H9 (cell line): ENCODE results near the gene IFIH1. TPM values are rescaled to one million over a fixed set of nuclear protein-coding genes. Genes with fewer than 3 reads are reported as not detected.

Experiments used
- DNase-seq: peaks from one replicate; pipeline ENCODE4 v3.0.0-alpha.2; 2017
- H2AFZ ChIP-seq: one replicate; pipeline ENCODE4 v1.6.1; 2013; ENCODE audit warnings: mild to moderate bottlenecking, low read length, control low read depth, moderate library complexity
- H2AK5ac ChIP-seq: 2 replicates; pipeline ENCODE4 v1.6.1; 2013; ENCODE audit warnings: low read length, control low read depth, mixed read lengths; ENCODE audit not compliant: insufficient read length
- H2BK120ac ChIP-seq: one replicate; pipeline ENCODE4 v1.6.1; 2013; ENCODE audit warnings: low read depth, mild to moderate bottlenecking, low read length, control low read depth, inconsistent platforms; ENCODE audit not compliant: poor library complexity, severe bottlenecking
- H2BK12ac ChIP-seq: 2 replicates; pipeline ENCODE4 v1.6.1; 2013; ENCODE audit warnings: low read length, control low read depth, mixed read lengths, low read depth; ENCODE audit not compliant: insufficient read length
- H2BK15ac ChIP-seq: 2 replicates; pipeline ENCODE4 v1.6.1; 2013; ENCODE audit warnings: low read depth, low read length, control low read depth
- H2BK20ac ChIP-seq: one replicate; pipeline ENCODE4 v1.6.1; 2013; ENCODE audit warnings: low read depth, mild to moderate bottlenecking, low read length, control low read depth, inconsistent platforms; ENCODE audit not compliant: poor library complexity, severe bottlenecking
- H2BK5ac ChIP-seq: 2 replicates; pipeline ENCODE4 v1.6.1; 2013; ENCODE audit warnings: low read length, control low read depth, mixed read lengths; ENCODE audit not compliant: insufficient read length
- H3K14ac ChIP-seq: 2 replicates; pipeline ENCODE4 v1.6.1; 2013; ENCODE audit warnings: low read length, control low read depth; ENCODE audit not compliant: insufficient read depth
- H3K18ac ChIP-seq: 2 replicates; pipeline ENCODE4 v1.6.1; 2013; ENCODE audit warnings: low read depth, mild to moderate bottlenecking, mixed read lengths, low read length, control low read depth; ENCODE audit not compliant: insufficient read length
- H3K23ac ChIP-seq: 2 replicates; pipeline ENCODE4 v1.6.1; 2013; ENCODE audit warnings: low read length, control low read depth, mixed read lengths, low read depth; ENCODE audit not compliant: insufficient read length
- H3K23me2 ChIP-seq: 2 replicates; pipeline ENCODE4 v1.6.1; 2013; ENCODE audit warnings: low read depth, mild to moderate bottlenecking, mixed read lengths, low read length, control low read depth; ENCODE audit not compliant: insufficient read length, poor library complexity, severe bottlenecking
- H3K27ac ChIP-seq: 2 replicates; pipeline ENCODE4 v1.5.1; 2013; ENCODE audit warnings: low read length, control low read depth, mixed read lengths, low read depth; ENCODE audit not compliant: insufficient read length
- H3K27me3 ChIP-seq: 2 replicates; pipeline ENCODE4 v1.6.1; 2013; ENCODE audit warnings: low read length, control low read depth, inconsistent platforms; ENCODE audit not compliant: insufficient read depth
- H3K4ac ChIP-seq: 2 replicates; pipeline ENCODE4 v1.6.1; 2013; ENCODE audit warnings: low read depth, mild to moderate bottlenecking, control low read depth, inconsistent platforms, low read length, moderate library complexity
- H3K4me1 ChIP-seq: 2 replicates; pipeline ENCODE4 v1.6.1; 2013; ENCODE audit warnings: low read length, control low read depth, inconsistent platforms; ENCODE audit not compliant: insufficient read depth
- H3K4me2 ChIP-seq: 2 replicates; pipeline ENCODE4 v1.6.1; 2013; ENCODE audit warnings: low read length, control low read depth, mixed read lengths; ENCODE audit not compliant: insufficient read length, insufficient read depth
- H3K56ac ChIP-seq: 2 replicates; pipeline ENCODE4 v1.6.1; 2013; ENCODE audit warnings: low read depth, mild to moderate bottlenecking, mixed read lengths, low read length, control low read depth; ENCODE audit not compliant: insufficient read length
- H3K79me1 ChIP-seq: 2 replicates; pipeline ENCODE4 v1.6.1; 2013; ENCODE audit warnings: low read depth, mild to moderate bottlenecking, moderate library complexity, low read length, control low read depth, inconsistent platforms; ENCODE audit not compliant: insufficient read depth, poor library complexity, severe bottlenecking
- H3K79me2 ChIP-seq: 2 replicates; pipeline ENCODE4 v1.6.1; 2013; ENCODE audit warnings: low read length, control low read depth, inconsistent platforms; ENCODE audit not compliant: insufficient read depth
- H3K9ac ChIP-seq: 2 replicates; pipeline ENCODE4 v1.6.1; 2013; ENCODE audit warnings: low read length, control low read depth, mixed read lengths; ENCODE audit not compliant: insufficient read length; ENCODE audit errors: extremely low read depth
- H3K9me3 ChIP-seq: one replicate; pipeline ENCODE4 v1.6.1; 2013; ENCODE audit warnings: low read depth, low read length, inconsistent platforms; ENCODE audit not compliant: control insufficient read depth
- H3T11ph ChIP-seq: one replicate; pipeline ENCODE4 v1.6.1; 2013; ENCODE audit warnings: mild to moderate bottlenecking, low read length, control low read depth, inconsistent platforms
- H4K20me1 ChIP-seq: one replicate; pipeline ENCODE4 v1.6.1; 2013; ENCODE audit not compliant: control insufficient read depth, insufficient read length, insufficient read depth
- H4K5ac ChIP-seq: 2 replicates; pipeline ENCODE4 v1.6.1; 2013; ENCODE audit warnings: low read depth, mild to moderate bottlenecking, mixed read lengths, low read length, control low read depth; ENCODE audit not compliant: insufficient read length
- H4K8ac ChIP-seq: replicated peaks from 2 replicates; pipeline ENCODE4 v1.6.1; 2013; ENCODE audit warnings: low read length, control low read depth, mixed read lengths, low read depth; ENCODE audit not compliant: insufficient read length
- H4K91ac ChIP-seq: 2 replicates; pipeline ENCODE4 v1.6.1; 2013; ENCODE audit warnings: low read depth, mild to moderate bottlenecking, moderate library complexity, mixed read lengths, low read length, control low read depth; ENCODE audit not compliant: insufficient read length
- H3K27ac Mint-ChIP-seq, 3 experiments: 2 replicates in 2 of 3; 3 replicates in 1 of 3; pipeline ENCODE4 v1.8.0; 2020 to 2021; ENCODE audit warnings: mixed read lengths in 3 of 3, mild to moderate bottlenecking in 1 of 3, moderate library complexity in 1 of 3
- H3K27me3 Mint-ChIP-seq: 2 replicates; pipeline ENCODE4 v1.8.0; 2021; ENCODE audit warnings: low read depth, mild to moderate bottlenecking, moderate library complexity, mixed read lengths
- H3K36me3 Mint-ChIP-seq, 3 experiments: 2 replicates in 2 of 3; 3 replicates in 1 of 3; pipeline ENCODE4 v1.8.0; 2020 to 2021; ENCODE audit warnings: low read depth in 3 of 3, mixed read lengths in 3 of 3; ENCODE audit not compliant: insufficient read depth in 1 of 3
- H3K4me1 Mint-ChIP-seq, 2 experiments: 2 replicates each; pipeline ENCODE4 v1.8.0; 2020; ENCODE audit warnings: mixed read lengths in 2 of 2
- H3K4me3 Mint-ChIP-seq, 2 experiments: 2 replicates in 1 of 2; 3 replicates in 1 of 2; pipeline ENCODE4 v1.8.0; 2020 to 2021; ENCODE audit warnings: mild to moderate bottlenecking in 2 of 2, mixed read lengths in 2 of 2, moderate library complexity in 1 of 2
- H3K9me3 Mint-ChIP-seq, 2 experiments: 2 replicates in 1 of 2; 3 replicates in 1 of 2; pipeline ENCODE4 v1.8.0; 2020; ENCODE audit warnings: mild to moderate bottlenecking in 2 of 2, mixed read lengths in 2 of 2, moderate library complexity in 1 of 2
- WGBS: extraction: QIAGEN DNeasy Blood & Tissue Kit; methylation state at CpG from one replicate; pipeline ENCODE4 v1.1.7; 2013; ENCODE audit warnings: missing lambda C conversion rate, low lambda C conversion rate, mixed read lengths; ENCODE audit not compliant: insufficient read length; ENCODE audit errors: extremely low coverage; 5-methylcytosine and 5-hydroxymethylcytosine counted together
- total RNA-seq: library from RNA; stranded (reverse); gene quantifications from 2 replicates; pipeline ENCODE4 v1.2.1, GENCODE V29; 2021
- TF ChIP-seq, protein P1 (sequence below): fragments of 200-600 bp; sonication (generic); conservative IDR thresholded peaks from 3 replicates; pipeline ENCODE4 v1.8.0; 2021; ENCODE audit warnings: antibody characterized with exemption, mild to moderate bottlenecking

The IFIH1 gene
- total RNA-seq, 1 experiment from 2014 or later, result 0.81 TPM

DNA sequence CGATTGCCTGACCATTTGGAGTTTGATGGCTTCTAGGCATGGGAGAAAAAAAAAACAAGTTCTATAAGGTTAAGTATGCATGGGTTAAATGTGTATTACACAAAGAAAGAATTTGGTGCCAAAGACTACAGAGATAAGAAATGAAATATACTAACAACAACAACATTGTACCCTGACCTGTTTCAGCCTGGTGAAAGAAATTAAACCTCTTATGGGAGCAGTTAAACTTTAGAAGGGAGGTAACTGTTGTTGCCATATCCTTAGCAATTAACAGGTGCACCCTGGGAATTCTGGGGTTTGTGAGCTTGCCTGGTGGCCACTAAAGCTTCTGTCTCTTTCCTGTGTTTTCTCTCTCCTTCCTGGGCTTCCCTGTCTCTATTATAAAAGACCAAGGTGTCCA is 6.5 kb upstream of the IFIH1 start:
- no peaks in the 10 kb centered on the region for H3K79me1 ChIP-seq
- no peak overlapping the region for H3K27ac ChIP-seq
- peaks cover 2 to 7% of the 10 kb centered on the region in 2 experiments; a peak in 3 of 5 replicates for H3K9me3 Mint-ChIP-seq
- no peak overlapping the region for H4K91ac ChIP-seq
- no peak overlapping the region for H3K4me2 ChIP-seq
- no peak overlapping the region for H2AK5ac ChIP-seq
- no peak for DNase-seq
- no peak overlapping the region for H3K18ac ChIP-seq
- no peak overlapping the region for H4K8ac ChIP-seq
- no peak overlapping the region; a peak in 1 of 7 replicates for H3K27ac Mint-ChIP-seq
- H3K79me2 ChIP-seq, result no peaks in the 10 kb centered on the region
- no peak overlapping the region for H2BK120ac ChIP-seq
- no peak overlapping the region for H4K5ac ChIP-seq
- H3K4ac ChIP-seq, result no peak overlapping the region
- no peak overlapping the region for H3K4me3 Mint-ChIP-seq
- H3K36me3 Mint-ChIP-seq, result peaks cover 0 to 5% (median 0%) of the 10 kb centered on the region in 3 experiments; a peak in 2 of 7 replicates
- no peak overlapping the region for H3T11ph ChIP-seq
- H3K4me1 Mint-ChIP-seq, result peaks cover 15 to 16% of the 10 kb centered on the region in 2 experiments
- H3K23ac ChIP-seq, result no peak overlapping the region
- H2AFZ ChIP-seq, result no peak overlapping the region
- no peaks in the 10 kb centered on the region for H3K9me3 ChIP-seq
- no peaks in the 10 kb centered on the region; the same call in 1 of the 2 replicates for H3K4me1 ChIP-seq
- H2BK12ac ChIP-seq, result no peak overlapping the region
- H3K9ac ChIP-seq, result no peak overlapping the region
- TF ChIP-seq, protein P1, sequence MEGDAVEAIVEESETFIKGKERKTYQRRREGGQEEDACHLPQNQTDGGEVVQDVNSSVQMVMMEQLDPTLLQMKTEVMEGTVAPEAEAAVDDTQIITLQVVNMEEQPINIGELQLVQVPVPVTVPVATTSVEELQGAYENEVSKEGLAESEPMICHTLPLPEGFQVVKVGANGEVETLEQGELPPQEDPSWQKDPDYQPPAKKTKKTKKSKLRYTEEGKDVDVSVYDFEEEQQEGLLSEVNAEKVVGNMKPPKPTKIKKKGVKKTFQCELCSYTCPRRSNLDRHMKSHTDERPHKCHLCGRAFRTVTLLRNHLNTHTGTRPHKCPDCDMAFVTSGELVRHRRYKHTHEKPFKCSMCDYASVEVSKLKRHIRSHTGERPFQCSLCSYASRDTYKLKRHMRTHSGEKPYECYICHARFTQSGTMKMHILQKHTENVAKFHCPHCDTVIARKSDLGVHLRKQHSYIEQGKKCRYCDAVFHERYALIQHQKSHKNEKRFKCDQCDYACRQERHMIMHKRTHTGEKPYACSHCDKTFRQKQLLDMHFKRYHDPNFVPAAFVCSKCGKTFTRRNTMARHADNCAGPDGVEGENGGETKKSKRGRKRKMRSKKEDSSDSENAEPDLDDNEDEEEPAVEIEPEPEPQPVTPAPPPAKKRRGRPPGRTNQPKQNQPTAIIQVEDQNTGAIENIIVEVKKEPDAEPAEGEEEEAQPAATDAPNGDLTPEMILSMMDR, result no peak
- no peak overlapping the region for H3K56ac ChIP-seq
- H3K23me2 ChIP-seq, result no peaks in the 10 kb centered on the region
- no peaks in the 10 kb centered on the region for H3K27me3 ChIP-seq
- H2BK20ac ChIP-seq, result no peak overlapping the region
- H2BK5ac ChIP-seq, result no peak overlapping the region
- H4K20me1 ChIP-seq, result no peaks in the 10 kb centered on the region
- WGBS, result no CpG with 5 or more reads among the region's 1 CpG
- H3K14ac ChIP-seq, result no peak overlapping the region
- H3K27me3 Mint-ChIP-seq, result 0 out of 2 replicates have a peak, but pooled peaks cover under 1% of the 10 kb centered on the region
- no peak overlapping the region for H2BK15ac ChIP-seq
